LNCAP (cell line): ENCODE measurements around the gene ITPKB.

ENCODE experiments used
- CTCF ChIP-seq: fragments of 450-650 bp; IDR thresholded peaks from 2 replicates; pipeline ENCODE4 v1.5.1; 2017; ENCODE audit warnings: mild to moderate bottlenecking

Gene ITPKB

DNA sequence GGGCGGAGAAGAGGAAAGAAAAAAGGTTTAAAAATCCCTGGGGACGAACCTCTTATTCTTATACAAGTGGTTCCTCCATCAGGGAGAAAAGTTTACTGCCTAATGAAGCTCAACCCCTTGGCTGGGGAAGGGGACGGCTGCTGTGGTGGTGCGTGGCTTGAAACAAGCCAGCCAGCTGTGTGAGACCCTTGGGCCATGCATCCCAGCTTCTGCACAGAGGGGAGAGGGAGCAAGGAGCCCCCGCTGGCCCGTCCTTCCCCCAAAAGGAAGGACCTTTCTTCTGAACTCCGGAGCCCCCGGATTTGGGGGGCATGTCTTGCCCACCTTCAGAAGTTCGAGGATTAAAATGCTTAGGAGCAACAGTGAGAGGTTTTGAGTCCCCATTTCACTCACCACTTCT, 123.2 kb downstream of the ITPKB start:
- TF ChIP-seq CTCF: no peak

- TF ChIP-seq CTCF: no peak
Observed at GRCh38 chr1:226611301-226611700, 127.8 kb downstream of the ITPKB start.

DNA sequence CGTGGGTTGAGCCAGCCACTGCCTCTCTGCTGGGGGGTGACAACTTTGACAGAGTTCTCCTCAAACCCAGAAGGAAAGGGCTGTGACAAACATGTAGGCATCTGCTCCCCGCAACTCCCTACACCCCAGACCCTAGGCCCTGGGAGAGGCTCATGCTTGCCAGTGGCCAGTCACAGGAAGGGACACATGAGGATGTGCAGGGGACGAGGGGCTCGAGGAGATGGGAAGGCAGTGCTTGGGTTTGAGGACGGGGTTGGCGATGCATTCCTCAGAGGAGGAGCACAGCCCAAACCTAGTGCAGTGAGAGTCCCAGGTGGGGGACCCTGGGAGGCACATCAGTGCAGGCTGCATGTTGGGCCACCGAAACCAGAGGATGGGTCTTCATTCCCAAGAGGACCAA, 128.4 kb downstream of the ITPKB start:
- TF ChIP-seq CTCF: no peak

- TF ChIP-seq CTCF: no peak
Observed at GRCh38 chr1:226609836-226610455, 129.1 kb downstream of the ITPKB start.

- peak; percentile 99 for TF ChIP-seq CTCF
Observed at GRCh38 chr1:226608699-226609505, 130.2 kb downstream of the ITPKB start.

- no peak for TF ChIP-seq CTCF
Observed at GRCh38 chr1:226607821-226608220, 131.3 kb downstream of the ITPKB start.

DNA sequence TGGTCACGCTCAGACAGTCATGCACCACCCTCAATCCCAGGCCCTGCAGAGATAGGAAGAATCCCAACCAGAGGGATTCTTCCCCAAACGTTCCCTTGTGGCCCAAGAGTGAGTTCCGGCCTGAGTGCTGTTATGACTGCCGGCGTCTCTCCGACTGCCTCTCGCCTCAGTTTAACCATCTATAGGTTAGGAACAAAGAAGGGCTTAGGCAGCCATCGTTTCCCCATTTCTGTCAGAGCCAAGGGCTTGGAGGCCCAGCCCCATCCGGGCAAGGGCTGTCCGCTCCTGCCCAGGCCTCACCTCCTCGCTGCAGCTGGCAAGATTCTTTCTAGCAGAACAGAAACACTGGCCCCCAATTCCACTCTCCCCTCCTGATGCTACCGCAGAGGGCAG, 131.8 kb downstream of the ITPKB start:
- TF ChIP-seq CTCF: no peak
